Psoas muscle (tissue), 8 donors: ENCODE data around the gene GALNT17. TPM values are rescaled to one million over a fixed set of nuclear protein-coding genes. Genes with fewer than 3 reads are reported as not detected.
A peak's percentile ranks its signal among the peaks of the same experiment; 100 is the strongest.

Experiments
- ATAC-seq, 4 donors: fragments of 200-7000 bp; cut with Tn5 transposase; one replicate each; pipeline ENCODE4 v1.9.1; 2020; ENCODE audit warnings: moderate library complexity in 3 of 4, mild to moderate bottlenecking in 2 of 4
- DNase-seq, 2 donors: peaks; one replicate each; pipeline ENCODE4 v3.0.0-alpha.2; 2020
- H3K27ac ChIP-seq: fragments of 200-600 bp; one replicate; pipeline ENCODE4 v1.8.0; 2022
- H3K27me3 ChIP-seq, 3 donors: fragments of 200-600 bp in 1 of 3; one replicate each; pipeline versions ENCODE4 v1.6.1 to v1.8.0; 2013 to 2022; ENCODE audit warnings: low read length in 2 of 3, mild to moderate bottlenecking in 2 of 3, moderate library complexity in 1 of 3; ENCODE audit not compliant: insufficient read depth in 3 of 3
- H3K36me3 ChIP-seq, 2 donors: fragments of 200-600 bp in 1 of 2; one replicate each; pipeline versions ENCODE4 v1.6.1 to v1.8.0; 2013 to 2022; ENCODE audit warnings: low read depth in 1 of 2, mild to moderate bottlenecking in 1 of 2, moderate library complexity in 1 of 2; ENCODE audit not compliant: insufficient read depth in 1 of 2
- H3K4me1 ChIP-seq: fragments of 200-600 bp; one replicate; pipeline ENCODE4 v1.8.0; 2022
- H3K4me3 ChIP-seq: fragments of 200-600 bp; one replicate; pipeline ENCODE4 v1.8.0; 2022; ENCODE audit warnings: mild to moderate bottlenecking
- H3K9me3 ChIP-seq: fragments of 200-600 bp; one replicate; pipeline ENCODE4 v1.8.0; 2022
- WGBS, 3 donors: extraction: QIAGEN DNeasy Blood & Tissue Kit; methylation state at CpG; one replicate each; pipeline versions ENCODE4 v1.1.6 to v1.1.7; 2013; 5-methylcytosine and 5-hydroxymethylcytosine counted together
- intact Hi-C, 2 donors: fragments of 100-400 bp; cut with DNase I; formaldehyde crosslinking; loops; one replicate each; pipeline versions ENCODE4 v1.11.0 to v1.14.2; 2022
- polyA plus RNA-seq, 3 donors: library from polyadenylated mRNA; stranded (reverse); fragments of 200-250 nt; gene quantifications; one replicate each; pipeline ENCODE4 v1.2.3, GENCODE V29; 2013
- total RNA-seq, 4 donors: library from RNA; stranded (reverse); fragmentation: NEBNext Ultra II Directional in 2 of 4; extraction: Animal tissue kit (Norgen Biotek cat#: 25700) in 2 of 4; gene quantifications; one replicate each; pipeline versions ENCODE4 v1.2.1 to v1.2.4, GENCODE V29; 2021 to 2023
- TF ChIP-seq, protein P1 (sequence below): fragments of 200-600 bp; IDR thresholded peaks from one replicate; pipeline ENCODE4 v1.8.0; 2022; ENCODE audit warnings: antibody characterized with exemption
- donor health status: healthy with polysubstance abuse.
- donor health status: DM: no; HTN: no; CAD: no; lungs with moderate emphysema.
- donor health status: Bipolar disorder and iron deficiency.
- donor health status: healthy.
- donor health status: DM: yes; HTN: yes; CAD: no.
- donor health status: DM: no; HTN: no; CAD: no.
- donor health status: DM: no; HTN: no; CAD: no.
- donor health status: DM: yes; HTN: yes; CAD: no.

The GALNT17 gene
- total and polyA plus RNA-seq, 7 donors, result 0.17 to 3.5 (median 0.65) TPM

DNA sequence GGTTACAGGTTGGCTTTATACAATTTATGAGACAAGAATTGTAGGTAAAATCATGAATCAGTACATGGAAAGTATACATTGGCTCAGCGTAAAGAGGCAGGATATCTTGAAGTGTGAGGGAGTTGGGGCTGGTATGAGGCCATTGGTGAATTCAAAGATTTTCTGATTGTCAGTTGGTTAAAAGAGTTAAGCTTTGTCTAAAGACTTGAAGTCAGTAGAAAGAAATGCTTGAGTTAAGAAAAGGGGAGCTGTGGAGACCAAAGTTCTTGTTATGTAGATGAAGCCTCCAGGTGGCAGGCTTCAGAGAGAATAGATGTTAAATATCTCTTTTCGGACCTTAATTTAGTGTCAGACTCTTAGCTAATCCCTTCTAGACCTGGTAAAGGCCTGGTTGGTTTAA, 341.0 kb downstream of the GALNT17 start:
- intact Hi-C loops, result no loop called here
- Histone ChIP-seq H3K36me3 (no peaks in the 10 kb centered on the region), H3K4me1 (no peaks in the 10 kb centered on the region), H3K27ac (no peak overlapping the region), H3K27me3 (no peaks in the 10 kb centered on the region), H3K4me3 (no peak overlapping the region), H3K9me3 (no peaks in the 10 kb centered on the region)
- ATAC-seq (no peak), DNase-seq (no peak)
- WGBS, 3 donors, result 89 to 96% (median 93%) methylated on average over 2 of the region's 2 CpGs
- TF ChIP-seq, protein P1, sequence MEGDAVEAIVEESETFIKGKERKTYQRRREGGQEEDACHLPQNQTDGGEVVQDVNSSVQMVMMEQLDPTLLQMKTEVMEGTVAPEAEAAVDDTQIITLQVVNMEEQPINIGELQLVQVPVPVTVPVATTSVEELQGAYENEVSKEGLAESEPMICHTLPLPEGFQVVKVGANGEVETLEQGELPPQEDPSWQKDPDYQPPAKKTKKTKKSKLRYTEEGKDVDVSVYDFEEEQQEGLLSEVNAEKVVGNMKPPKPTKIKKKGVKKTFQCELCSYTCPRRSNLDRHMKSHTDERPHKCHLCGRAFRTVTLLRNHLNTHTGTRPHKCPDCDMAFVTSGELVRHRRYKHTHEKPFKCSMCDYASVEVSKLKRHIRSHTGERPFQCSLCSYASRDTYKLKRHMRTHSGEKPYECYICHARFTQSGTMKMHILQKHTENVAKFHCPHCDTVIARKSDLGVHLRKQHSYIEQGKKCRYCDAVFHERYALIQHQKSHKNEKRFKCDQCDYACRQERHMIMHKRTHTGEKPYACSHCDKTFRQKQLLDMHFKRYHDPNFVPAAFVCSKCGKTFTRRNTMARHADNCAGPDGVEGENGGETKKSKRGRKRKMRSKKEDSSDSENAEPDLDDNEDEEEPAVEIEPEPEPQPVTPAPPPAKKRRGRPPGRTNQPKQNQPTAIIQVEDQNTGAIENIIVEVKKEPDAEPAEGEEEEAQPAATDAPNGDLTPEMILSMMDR, result no peak

DNA sequence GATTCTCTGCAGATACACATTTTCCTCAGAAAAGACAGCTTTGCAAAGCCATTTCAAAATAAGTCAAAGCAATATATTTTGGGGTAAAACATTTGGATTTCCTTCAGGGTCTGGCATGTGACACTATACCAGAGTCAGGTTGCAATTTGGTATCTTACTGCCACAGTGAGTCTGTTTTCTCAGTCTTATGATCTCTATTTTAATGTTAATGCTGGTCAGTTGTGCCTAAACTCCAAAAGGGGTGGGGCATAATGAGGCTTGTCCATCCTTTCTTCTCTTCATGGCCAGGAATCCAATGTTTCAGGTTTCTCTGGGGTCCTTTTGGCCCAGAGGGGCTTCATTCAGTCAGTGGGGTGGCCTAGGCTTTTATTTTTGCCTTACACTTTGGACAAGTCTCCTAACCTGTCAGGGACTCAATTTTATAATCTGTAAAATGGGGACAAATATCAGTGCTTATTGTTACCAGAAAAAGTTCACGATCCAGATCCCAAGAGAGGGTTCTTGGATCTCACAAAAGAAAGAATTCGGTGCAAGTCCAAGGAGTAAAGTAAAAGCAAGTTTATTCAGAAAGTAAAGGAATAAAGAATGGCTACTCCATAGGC, 341.5 kb downstream of the GALNT17 start:
- H3K27ac ChIP-seq, result no peak overlapping the region
- WGBS, 3 donors, result 75 to 86% (median 86%) methylated on average over 2 of the region's 2 CpGs
- no peak for DNase-seq
- intact Hi-C loops, result no loop called here
- H3K27me3 ChIP-seq, result no peaks in the 10 kb centered on the region
- ATAC-seq, result no peak
- H3K36me3 ChIP-seq, result no peaks in the 10 kb centered on the region
- H3K4me1 ChIP-seq, result no peaks in the 10 kb centered on the region
- TF ChIP-seq, protein P1, result no peak
- H3K9me3 ChIP-seq, result no peaks in the 10 kb centered on the region
- H3K4me3 ChIP-seq, result no peak overlapping the region

DNA sequence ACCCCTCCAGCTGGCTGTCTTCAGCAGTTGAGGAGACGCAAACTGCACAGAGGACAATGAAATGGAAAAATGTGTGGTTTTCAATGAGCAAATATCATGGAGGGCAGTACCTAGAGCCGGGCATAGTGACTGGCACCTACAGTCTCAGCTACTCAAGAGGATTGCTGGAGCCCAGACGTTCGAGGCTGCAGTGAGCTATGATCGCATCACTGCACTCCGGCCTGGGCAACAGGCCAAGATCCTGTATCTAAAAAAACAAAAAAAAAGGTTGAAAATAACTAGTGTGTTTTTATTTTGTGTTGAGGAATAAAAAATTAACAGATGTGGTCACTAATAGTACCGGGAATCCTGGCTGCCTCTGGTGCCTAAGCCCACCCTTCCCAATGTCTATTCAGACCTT, 345.5 kb downstream of the GALNT17 start:
- H3K9me3 ChIP-seq, result no peaks in the 10 kb centered on the region
- H3K27ac ChIP-seq, result no peak overlapping the region
- DNase-seq (no peak), ATAC-seq (no peak)
- H3K4me1 ChIP-seq, result no peaks in the 10 kb centered on the region
- H3K36me3 ChIP-seq, result no peaks in the 10 kb centered on the region
- intact Hi-C loops, result no loop called here
- WGBS, 3 donors, result 46 to 69% (median 49%) methylated on average over 7 of the region's 7 CpGs
- H3K27me3 ChIP-seq, result no peaks in the 10 kb centered on the region
- H3K4me3 ChIP-seq, result no peak overlapping the region
- TF ChIP-seq, protein P1, result no peak

DNA sequence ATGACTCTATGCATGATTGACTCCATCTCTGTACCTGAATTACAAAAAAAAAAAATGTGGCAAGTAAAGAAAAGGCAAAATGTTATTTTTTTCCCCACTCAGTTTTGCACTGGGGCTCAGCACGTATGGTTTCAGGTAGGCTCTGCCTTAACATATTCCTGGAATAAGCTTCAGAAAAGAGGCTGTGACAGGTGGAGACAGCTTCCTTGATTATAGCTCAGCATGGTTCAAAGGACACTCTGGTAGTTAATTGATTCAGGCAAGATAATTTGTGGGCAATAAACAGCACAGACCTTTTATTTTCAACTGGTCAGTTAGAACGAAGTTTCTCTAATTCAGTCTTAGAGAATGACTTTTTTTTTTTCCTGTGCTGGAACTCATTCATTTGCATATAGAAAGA, 347.3 kb downstream of the GALNT17 start:
- Histone ChIP-seq H3K27ac (no peak overlapping the region), H3K9me3 (no peaks in the 10 kb centered on the region), H3K4me3 (no peak overlapping the region), H3K4me1 (no peaks in the 10 kb centered on the region), H3K36me3 (no peaks in the 10 kb centered on the region), H3K27me3 (no peaks in the 10 kb centered on the region)
- 63 to 74% (median 72%) methylated on average over 2 of the region's 2 CpGs for WGBS, 3 donors
- ATAC-seq, result no peak
- no peak for DNase-seq
- TF ChIP-seq, protein P1, result no peak
- intact Hi-C loops, result no loop called here

DNA sequence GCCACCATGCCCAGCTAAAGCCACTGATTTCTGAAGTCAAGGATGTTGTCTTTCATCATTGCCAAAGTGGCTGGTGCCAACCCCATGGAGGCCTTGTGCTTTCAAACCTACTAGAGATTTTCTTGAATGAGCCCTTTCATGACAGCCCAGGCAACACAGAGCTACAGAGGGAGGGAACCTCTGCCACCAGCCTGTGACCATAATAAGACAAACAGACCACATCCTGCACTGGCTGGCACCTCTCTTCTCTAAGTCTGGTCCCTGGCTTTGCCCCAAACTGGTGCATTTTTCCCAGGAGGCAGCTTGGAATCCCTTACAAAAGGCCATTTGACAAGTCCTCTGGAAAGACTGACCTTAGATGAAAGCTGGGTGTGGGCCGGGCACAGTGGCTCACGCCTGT, 348.8 kb downstream of the GALNT17 start:
- no peaks in the 10 kb centered on the region for H3K4me1 ChIP-seq
- peak in 1 of 4 donors; percentile 30 for ATAC-seq
- DNase-seq, result no peak
- H3K27me3 ChIP-seq, result no peaks in the 10 kb centered on the region
- H3K9me3 ChIP-seq, result no peaks in the 10 kb centered on the region
- TF ChIP-seq, protein P1, result no peak
- H3K36me3 ChIP-seq, result no peaks in the 10 kb centered on the region
- intact Hi-C loops, result no loop called here
- no peak overlapping the region for H3K27ac ChIP-seq
- no peak overlapping the region for H3K4me3 ChIP-seq
- WGBS, 3 donors, result 74 to 87% (median 78%) methylated on average over 2 of the region's 2 CpGs
